SK-N-SH treated with all-trans-retinoic acid at 6 μM for 48 hours (cell line): ENCODE results near the gene SPECC1.
"Not testable (repeated sequence)": the region's sequence is repeated elsewhere in the genome, so short reads cannot be mapped to it uniquely, and the experiment has no call there.

Experiments used
- ATAC-seq: fragments of 200-7000 bp; cut with Tn5 transposase; 3 replicates; pipeline ENCODE4 v1.9.1; 2020; ENCODE audit warnings: mild to moderate bottlenecking, moderate library complexity
- ARNTL ChIP-seq: fragments of 450-650 bp; formaldehyde crosslinking; IDR thresholded peaks from 2 replicates; pipeline ENCODE4 v1.5.0; 2020; ENCODE audit warnings: low read depth, mild to moderate bottlenecking, moderate library complexity, borderline replicate concordance
- BACH2 ChIP-seq: fragments of 250-450 bp; sonication (Bioruptor Pico); IDR thresholded peaks from 2 replicates; pipeline ENCODE4 v1.9.0; 2021; ENCODE audit warnings: mild to moderate bottlenecking, borderline replicate concordance
- CSDC2 ChIP-seq: fragments of 250-450 bp; sonication (Bioruptor Pico); IDR thresholded peaks from 2 replicates; pipeline ENCODE4 v1.5.0; 2020; ENCODE audit warnings: mild to moderate bottlenecking, moderate library complexity
- ESRRG ChIP-seq: fragments of 250-450 bp; sonication (Bioruptor Pico); IDR thresholded peaks from 2 replicates; pipeline ENCODE4 v1.6.1; 2021; ENCODE audit warnings: mild to moderate bottlenecking
- ISL1 ChIP-seq: fragments of 250-450 bp; sonication (Bioruptor Pico); IDR thresholded peaks from 2 replicates; pipeline ENCODE4 v2.1.2; 2022; ENCODE audit warnings: mild to moderate bottlenecking, moderate library complexity
- PPARA ChIP-seq: fragments of 250-450 bp; sonication (Bioruptor Pico); IDR thresholded peaks from 2 replicates; pipeline ENCODE4 v1.5.0; 2020; ENCODE audit warnings: mild to moderate bottlenecking, borderline replicate concordance
- SNAI2 ChIP-seq: fragments of 250-450 bp; sonication (Bioruptor Pico); IDR thresholded peaks from 2 replicates; pipeline ENCODE4 v1.5.0; 2020; ENCODE audit warnings: mild to moderate bottlenecking, moderate library complexity
- ZC3H10 ChIP-seq: fragments of 250-450 bp; sonication (Bioruptor Pico); IDR thresholded peaks from 2 replicates; pipeline ENCODE4 v1.5.1; 2021; ENCODE audit warnings: mild to moderate bottlenecking, moderate library complexity
- ZFP3 ChIP-seq: fragments of 250-450 bp; sonication (Bioruptor Pico); IDR thresholded peaks from 2 replicates; pipeline ENCODE4 v1.5.0; 2020; ENCODE audit warnings: mild to moderate bottlenecking, moderate library complexity
- ZFP30 ChIP-seq: fragments of 450-650 bp; formaldehyde crosslinking; IDR thresholded peaks from 2 replicates; pipeline ENCODE4 v1.5.0; 2022; ENCODE audit warnings: mild to moderate bottlenecking, moderate library complexity
- ZNF565 ChIP-seq: fragments of 450-650 bp; formaldehyde crosslinking; conservative IDR thresholded peaks from 2 replicates; pipeline ENCODE4 v1.5.0; 2020; ENCODE audit warnings: low read depth, mild to moderate bottlenecking, moderate library complexity
- ZNF70 ChIP-seq: fragments of 450-650 bp; formaldehyde crosslinking; IDR thresholded peaks from 2 replicates; pipeline ENCODE4 v1.5.0; 2020; ENCODE audit warnings: mild to moderate bottlenecking, moderate library complexity
- ZNF8 ChIP-seq: fragments of 450-650 bp; formaldehyde crosslinking; IDR thresholded peaks from 2 replicates; pipeline ENCODE4 v1.5.0; 2020; ENCODE audit warnings: mild to moderate bottlenecking, moderate library complexity
- TF ChIP-seq, protein P1 (sequence below): fragments of 250-450 bp; sonication (Bioruptor Pico); IDR thresholded peaks from 2 replicates; pipeline ENCODE4 v1.8.0; 2021; ENCODE audit warnings: low read depth, mild to moderate bottlenecking, moderate library complexity, borderline replicate concordance
- TF ChIP-seq, protein P2 (sequence below): fragments of 250-450 bp; sonication (Bioruptor Pico); IDR thresholded peaks from 2 replicates; pipeline ENCODE4 v1.5.0; 2020; ENCODE audit warnings: mild to moderate bottlenecking, moderate library complexity

Gene SPECC1

GRCh38 chr17:20314834-20315233 is 305.7 kb downstream of the SPECC1 start (continued):
- TF ChIP-seq CSDC2 (CRISPR knock-in tag) (no peak), ZNF565 (CRISPR knock-in tag) (no peak), ARNTL (CRISPR knock-in tag) (no peak), PPARA (CRISPR knock-in tag) (no peak), ZNF8 (CRISPR knock-in tag) (no peak)
- TF ChIP-seq, protein P1, sequence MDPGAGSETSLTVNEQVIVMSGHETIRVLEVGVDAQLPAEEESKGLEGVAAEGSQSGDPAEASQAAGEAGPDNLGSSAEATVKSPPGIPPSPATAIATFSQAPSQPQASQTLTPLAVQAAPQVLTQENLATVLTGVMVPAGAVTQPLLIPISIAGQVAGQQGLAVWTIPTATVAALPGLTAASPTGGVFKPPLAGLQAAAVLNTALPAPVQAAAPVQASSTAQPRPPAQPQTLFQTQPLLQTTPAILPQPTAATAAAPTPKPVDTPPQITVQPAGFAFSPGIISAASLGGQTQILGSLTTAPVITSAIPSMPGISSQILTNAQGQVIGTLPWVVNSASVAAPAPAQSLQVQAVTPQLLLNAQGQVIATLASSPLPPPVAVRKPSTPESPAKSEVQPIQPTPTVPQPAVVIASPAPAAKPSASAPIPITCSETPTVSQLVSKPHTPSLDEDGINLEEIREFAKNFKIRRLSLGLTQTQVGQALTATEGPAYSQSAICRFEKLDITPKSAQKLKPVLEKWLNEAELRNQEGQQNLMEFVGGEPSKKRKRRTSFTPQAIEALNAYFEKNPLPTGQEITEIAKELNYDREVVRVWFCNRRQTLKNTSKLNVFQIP (CRISPR knock-in tag), result no peak

GRCh38 chr17:20315311-20315710 is 306.2 kb downstream of the SPECC1 start:
- ATAC-seq, result no peak
- TF ChIP-seq ZNF70 (CRISPR knock-in tag) (no peak), ZFP3 (CRISPR knock-in tag) (no peak), BACH2 (CRISPR knock-in tag) (no peak), SNAI2 (no peak), ISL1 (CRISPR knock-in tag) (no peak), ZC3H10 (CRISPR knock-in tag) (no peak), ESRRG (CRISPR knock-in tag) (no peak), ZNF8 (CRISPR knock-in tag) (no peak), ZFP30 (CRISPR knock-in tag) (no peak)
- TF ChIP-seq, protein P2, sequence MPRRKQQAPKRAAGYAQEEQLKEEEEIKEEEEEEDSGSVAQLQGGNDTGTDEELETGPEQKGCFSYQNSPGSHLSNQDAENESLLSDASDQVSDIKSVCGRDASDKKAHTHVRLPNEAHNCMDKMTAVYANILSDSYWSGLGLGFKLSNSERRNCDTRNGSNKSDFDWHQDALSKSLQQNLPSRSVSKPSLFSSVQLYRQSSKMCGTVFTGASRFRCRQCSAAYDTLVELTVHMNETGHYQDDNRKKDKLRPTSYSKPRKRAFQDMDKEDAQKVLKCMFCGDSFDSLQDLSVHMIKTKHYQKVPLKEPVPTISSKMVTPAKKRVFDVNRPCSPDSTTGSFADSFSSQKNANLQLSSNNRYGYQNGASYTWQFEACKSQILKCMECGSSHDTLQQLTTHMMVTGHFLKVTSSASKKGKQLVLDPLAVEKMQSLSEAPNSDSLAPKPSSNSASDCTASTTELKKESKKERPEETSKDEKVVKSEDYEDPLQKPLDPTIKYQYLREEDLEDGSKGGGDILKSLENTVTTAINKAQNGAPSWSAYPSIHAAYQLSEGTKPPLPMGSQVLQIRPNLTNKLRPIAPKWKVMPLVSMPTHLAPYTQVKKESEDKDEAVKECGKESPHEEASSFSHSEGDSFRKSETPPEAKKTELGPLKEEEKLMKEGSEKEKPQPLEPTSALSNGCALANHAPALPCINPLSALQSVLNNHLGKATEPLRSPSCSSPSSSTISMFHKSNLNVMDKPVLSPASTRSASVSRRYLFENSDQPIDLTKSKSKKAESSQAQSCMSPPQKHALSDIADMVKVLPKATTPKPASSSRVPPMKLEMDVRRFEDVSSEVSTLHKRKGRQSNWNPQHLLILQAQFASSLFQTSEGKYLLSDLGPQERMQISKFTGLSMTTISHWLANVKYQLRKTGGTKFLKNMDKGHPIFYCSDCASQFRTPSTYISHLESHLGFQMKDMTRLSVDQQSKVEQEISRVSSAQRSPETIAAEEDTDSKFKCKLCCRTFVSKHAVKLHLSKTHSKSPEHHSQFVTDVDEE (CRISPR knock-in tag), result no peak
- TF ChIP-seq, protein P1 (CRISPR knock-in tag), result no peak

DNA sequence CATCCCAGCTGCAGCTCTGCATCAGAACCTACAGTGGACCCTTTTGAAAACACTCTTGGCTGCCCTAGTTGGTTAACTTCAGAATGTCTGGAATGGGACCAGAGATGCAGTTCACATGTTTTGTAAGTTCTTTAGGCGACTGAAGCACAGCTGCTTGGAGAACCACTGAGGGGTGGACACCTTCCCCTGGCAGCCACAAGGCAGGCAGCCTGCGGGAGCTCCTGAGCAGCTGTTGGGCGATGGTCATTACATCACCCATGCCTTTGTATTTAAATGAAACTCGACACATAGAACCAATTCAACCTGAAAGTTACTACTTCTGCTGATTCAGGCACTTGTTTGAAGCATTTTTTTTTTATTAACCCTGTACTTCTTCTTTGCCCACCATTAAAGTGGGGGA is 306.7 kb downstream of the SPECC1 start:
- ATAC-seq, result no peak
- TF ChIP-seq ZFP30 (CRISPR knock-in tag) (no peak), SNAI2 (no peak)

DNA sequence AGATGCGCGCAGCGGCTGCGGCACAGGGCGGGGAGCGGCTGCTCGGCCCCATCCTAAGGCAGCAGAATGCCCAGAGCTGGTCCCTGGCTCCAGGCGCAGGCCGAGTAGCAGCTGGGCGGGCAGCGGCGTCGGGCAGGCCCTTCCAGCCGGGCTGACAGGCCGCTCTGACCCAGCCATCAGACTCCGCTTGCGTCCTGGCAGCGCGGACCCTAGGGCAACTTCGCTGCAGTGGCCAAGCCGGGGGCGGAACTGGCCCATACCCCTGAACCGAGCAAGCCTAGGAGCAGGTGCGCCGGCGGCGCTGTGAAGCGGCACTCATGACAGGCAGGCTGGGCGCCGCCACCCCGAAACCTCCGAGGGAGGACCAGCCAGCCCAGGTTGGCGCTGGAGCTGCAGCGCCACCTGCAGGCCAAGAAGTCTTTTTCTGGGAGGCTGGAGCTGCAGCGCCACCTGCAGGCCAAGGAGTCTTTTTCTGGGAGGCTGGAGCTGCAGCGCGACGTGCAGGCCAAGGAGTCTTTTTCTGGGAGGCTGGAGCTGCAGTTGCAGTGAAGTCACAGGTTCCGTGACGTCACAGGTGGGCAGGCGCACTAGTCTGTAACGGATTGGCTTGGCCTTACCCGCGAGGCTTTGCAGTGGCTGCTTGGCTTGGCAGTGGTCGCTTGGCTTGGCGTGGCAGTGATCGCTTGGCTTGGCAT is 311.5 kb downstream of the SPECC1 start:
- ATAC-seq, result peak; percentile 85

DNA sequence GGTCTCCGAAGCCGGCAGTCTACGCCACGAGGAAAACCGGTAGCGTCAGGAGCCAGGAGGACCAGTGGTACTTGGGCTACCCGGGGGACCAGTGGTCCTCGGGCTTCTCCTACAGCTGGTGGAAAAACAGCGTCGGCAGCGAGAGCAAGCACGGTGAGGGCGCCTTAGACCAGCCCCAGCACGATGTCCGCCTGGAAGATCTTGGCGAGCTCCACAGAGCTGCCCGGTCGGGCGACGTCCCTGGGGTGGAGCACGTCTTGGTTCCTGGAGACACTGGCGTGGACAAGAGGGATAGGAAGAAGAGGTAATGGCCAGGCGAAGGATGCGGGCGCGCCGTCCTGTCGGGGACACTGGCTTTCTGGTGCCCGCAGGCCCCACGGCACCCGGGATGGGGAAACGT is 312.2 kb downstream of the SPECC1 start:
- ATAC-seq, result not testable (repeated sequence)

DNA sequence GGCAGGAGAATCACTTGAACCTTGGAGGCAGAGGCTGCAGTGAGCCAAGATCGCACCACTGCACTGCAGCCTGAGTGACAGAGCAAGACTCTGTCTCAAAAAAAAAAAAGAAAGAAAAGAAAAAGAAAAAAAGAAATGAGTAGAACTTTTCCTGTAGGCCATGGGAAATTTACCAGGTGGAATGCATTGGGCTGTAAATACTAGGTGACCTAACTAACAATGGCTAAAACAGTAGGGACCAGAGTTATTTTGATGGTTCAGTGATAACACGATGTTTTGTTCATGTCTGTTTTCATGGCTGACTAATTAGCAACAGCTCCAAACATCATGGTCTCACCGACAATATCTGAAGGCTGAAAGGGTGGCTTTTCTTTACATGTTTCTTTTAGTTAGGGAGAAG is 318.6 kb downstream of the SPECC1 start:
- not testable (repeated sequence) for ATAC-seq

DNA sequence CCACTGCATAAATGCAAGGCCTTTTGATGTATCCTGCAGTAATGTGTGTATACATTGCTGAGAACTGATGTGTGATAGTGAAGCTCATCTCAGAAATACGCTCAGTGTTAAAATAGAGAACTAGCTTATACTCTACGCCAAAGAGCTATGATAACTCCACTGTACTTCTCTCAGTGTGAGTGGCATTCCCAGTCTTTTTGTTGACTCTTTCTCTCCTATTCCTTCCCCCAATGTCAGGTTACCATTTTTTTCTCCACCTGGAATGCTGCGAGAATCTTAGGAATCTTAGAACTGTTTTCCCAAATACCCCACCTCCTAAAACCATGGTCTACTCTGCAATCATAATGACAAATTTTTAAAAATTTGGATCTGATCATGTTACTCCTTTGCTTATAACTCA is 342.2 kb downstream of the SPECC1 start:
- ATAC-seq, result not testable (repeated sequence)

- ATAC-seq, result not testable (repeated sequence)
Measured at GRCh38 chr17:20352567-20352966, 343.4 kb downstream of the SPECC1 start.

DNA sequence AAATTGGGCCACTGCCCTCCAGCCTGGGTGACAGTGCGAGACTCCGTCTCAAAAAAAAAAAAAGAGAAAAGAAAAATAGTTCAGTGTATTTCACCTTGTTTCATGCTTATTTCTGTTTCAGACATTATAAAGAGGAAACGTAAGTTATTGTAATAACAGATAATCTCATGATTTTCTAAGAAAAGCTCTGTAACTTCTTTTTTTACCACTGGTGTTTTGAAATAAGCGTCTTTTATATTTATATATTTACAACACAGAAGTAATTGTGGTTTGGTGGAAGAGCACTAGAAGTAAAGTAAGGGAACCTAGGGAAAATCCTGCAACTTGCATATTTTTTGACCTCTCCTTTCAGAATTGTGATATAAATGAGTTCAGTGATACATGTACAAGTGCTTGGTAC is 354.7 kb downstream of the SPECC1 start:
- not testable (repeated sequence) for ATAC-seq
